ENCODE results near the gene OR5A2.
"Not testable (repeated sequence)": the region's sequence is repeated elsewhere in the genome, so short reads cannot be mapped to it uniquely, and the experiment has no call there.

The OR5A2 gene

GRCh38 chr11:59426361-59427067 is at the start of gene OR5A2:
Gene OR5A2 (minus strand): TSS chr11:59426413. CDS start chr11:59422953, 3,460 bp downstream.
- no peak for DNase-seq (ENCODE audit: low spot score)

GRCh38 chr11:59475176-59475575 is 49.0 kb upstream of the OR5A2 start:
- DNase-seq (ENCODE audit: low spot score), result no peak

GRCh38 chr11:59473015-59473414 is 46.8 kb upstream of the OR5A2 start, which contains the start of gene OR4D10:
Gene OR4D10 (plus strand): TSS chr11:59473315. CDS start chr11:59477430, 4,115 bp downstream.
- DNase-seq (ENCODE audit: low spot score), result no peak

GRCh38 chr11:59463190-59463641 is 37.0 kb upstream of the OR5A2 start:
- DNase-seq (ENCODE audit: low spot score), result no peak

- DNase-seq (ENCODE audit: low spot score), result no peak
These were observed 33.7 kb upstream of the OR5A2 start for GRCh38 chr11:59459916-59460315.

- DNase-seq (ENCODE audit: low spot score), result no peak
These were observed 30.4 kb upstream of the OR5A2 start, which contains the start of gene OR4D6 for GRCh38 chr11:59456661-59457060. Gene OR4D6 (plus strand): TSS chr11:59456961. CDS start chr11:59456961, 0 bp downstream.

- no peak for DNase-seq (ENCODE audit: low spot score)
These were observed 22.3 kb upstream of the OR5A2 start for GRCh38 chr11:59448484-59448883.

- not testable (repeated sequence) for DNase-seq (ENCODE audit: low spot score)
These were observed 19.4 kb upstream of the OR5A2 start for GRCh38 chr11:59445624-59446023.

GRCh38 chr11:59437770-59438169 is 11.6 kb upstream of the OR5A2 start:
- no peak for DNase-seq (ENCODE audit: low spot score)

GRCh38 chr11:59436169-59436568 is 10.0 kb upstream of the OR5A2 start, which contains the start of gene OR5A1:
Gene OR5A1 (plus strand): TSS chr11:59436469. CDS start chr11:59443169, 6,700 bp downstream.
- no peak for DNase-seq (ENCODE audit: low spot score)

- DNase-seq (ENCODE audit: low spot score), result peak; percentile 87
These were observed 3.8 kb upstream of the OR5A2 start for GRCh38 chr11:59429924-59430516.

- DNase-seq (ENCODE audit: low spot score), result no peak
These were observed 812 bp upstream of the OR5A2 start for GRCh38 chr11:59427068-59427382.

GRCh38 chr11:59425131-59425530 is 1.1 kb downstream of the OR5A2 start:
- no peak for DNase-seq (ENCODE audit: low spot score)

- no peak for DNase-seq (ENCODE audit: low spot score)
These were observed 2.4 kb downstream of the OR5A2 start for GRCh38 chr11:59423835-59424234.

GRCh38 chr11:59418156-59418555 is 8.1 kb downstream of the OR5A2 start:
- no peak for DNase-seq (ENCODE audit: low spot score)

GRCh38 chr11:59417023-59417422 is 9.2 kb downstream of the OR5A2 start:
- DNase-seq (ENCODE audit: low spot score), result peak; percentile 9

- DNase-seq (ENCODE audit: low spot score), result no peak
These were observed 9.6 kb downstream of the OR5A2 start for GRCh38 chr11:59416613-59417012.

GRCh38 chr11:59415111-59415510 is 11.1 kb downstream of the OR5A2 start:
- DNase-seq (ENCODE audit: low spot score), result no peak

- no peak for DNase-seq (ENCODE audit: low spot score)
These were observed 12.6 kb downstream of the OR5A2 start for GRCh38 chr11:59413646-59414045.

- DNase-seq (ENCODE audit: low spot score), result no peak
These were observed 22.7 kb downstream of the OR5A2 start for GRCh38 chr11:59403546-59403945.

- DNase-seq (ENCODE audit: low spot score), result no peak
These were observed 25.0 kb downstream of the OR5A2 start for GRCh38 chr11:59401262-59401552.

- DNase-seq (ENCODE audit: low spot score), result no peak
These were observed 25.6 kb downstream of the OR5A2 start for GRCh38 chr11:59400461-59401261.

- DNase-seq (ENCODE audit: low spot score), result no peak
These were observed 32.0 kb downstream of the OR5A2 start for GRCh38 chr11:59394186-59394585.

Data from NAMALWA (cell line).